Stimulated activated CD4-positive, alpha-beta T cell treated with anti-CD3 and anti-CD28 coated beads, Interleukin-15, amount 100 ng/mL, for 24 hours (primary cell): ENCODE data around the gene SMIM7.

ENCODE experiments used
- DNase-seq: peaks from one replicate; pipeline ENCODE4 v3.0.0-alpha.2; 2020

The SMIM7 gene

DNA sequence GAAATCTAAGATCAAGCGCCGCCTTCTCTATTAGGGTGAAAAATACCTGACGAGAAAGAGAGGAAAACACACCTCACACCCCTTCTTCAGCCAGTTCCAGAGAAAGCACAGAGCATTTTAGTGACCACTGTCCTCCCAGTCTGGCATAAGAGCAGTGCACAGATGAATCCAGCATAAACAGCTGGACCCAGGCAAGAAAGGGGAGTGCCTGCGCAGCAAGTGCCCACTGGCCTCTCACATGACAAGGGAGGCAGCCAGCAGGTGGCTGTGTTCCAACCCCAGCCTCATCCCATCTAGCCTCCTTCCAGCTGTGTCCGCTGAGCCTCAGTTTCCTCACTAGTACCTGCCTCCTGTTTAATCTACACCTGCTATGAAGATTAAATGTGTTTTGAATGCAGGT, 39.9 kb downstream of the SMIM7 start:
- DNase-seq, result no peak

DNA sequence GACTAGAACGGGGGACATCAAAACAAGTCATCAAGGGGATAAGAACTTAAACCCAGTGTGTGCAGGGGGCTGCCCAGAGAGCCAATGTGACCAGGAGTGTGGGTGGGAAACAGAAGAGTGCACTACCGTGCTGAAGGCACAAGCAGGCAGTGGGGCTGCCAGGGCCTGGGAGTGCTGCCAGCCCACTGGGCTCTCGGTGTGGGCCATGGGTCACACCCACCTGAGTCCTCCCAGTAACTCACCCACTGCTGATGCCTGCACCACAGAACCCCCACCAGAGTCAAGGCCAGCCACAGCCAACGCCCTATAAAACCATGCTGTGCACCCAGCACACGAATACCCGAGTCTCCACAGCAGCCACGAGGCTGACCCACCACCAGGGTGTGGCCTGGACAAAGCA, 40.5 kb downstream of the SMIM7 start:
- DNase-seq, result no peak

DNA sequence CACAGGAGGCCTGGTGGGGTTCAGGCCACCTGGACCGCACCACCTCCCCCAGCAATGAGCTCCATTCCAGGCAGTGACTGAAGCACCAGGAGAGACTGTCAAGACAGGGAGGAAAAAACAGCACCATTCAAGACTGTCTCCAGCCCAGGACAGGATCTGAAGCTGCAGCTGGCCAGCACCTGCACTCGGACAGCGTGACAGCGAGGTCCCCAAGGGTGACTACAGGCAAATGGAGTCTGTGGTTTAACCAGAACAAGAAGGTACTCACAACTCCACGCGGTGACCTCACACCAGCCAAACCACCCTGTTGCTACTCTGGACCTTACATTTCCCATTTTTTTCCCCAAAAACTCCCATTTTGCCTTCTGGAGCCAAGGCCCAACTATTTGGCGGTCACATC, 41.7 kb downstream of the SMIM7 start:
- DNase-seq, result no peak

DNA sequence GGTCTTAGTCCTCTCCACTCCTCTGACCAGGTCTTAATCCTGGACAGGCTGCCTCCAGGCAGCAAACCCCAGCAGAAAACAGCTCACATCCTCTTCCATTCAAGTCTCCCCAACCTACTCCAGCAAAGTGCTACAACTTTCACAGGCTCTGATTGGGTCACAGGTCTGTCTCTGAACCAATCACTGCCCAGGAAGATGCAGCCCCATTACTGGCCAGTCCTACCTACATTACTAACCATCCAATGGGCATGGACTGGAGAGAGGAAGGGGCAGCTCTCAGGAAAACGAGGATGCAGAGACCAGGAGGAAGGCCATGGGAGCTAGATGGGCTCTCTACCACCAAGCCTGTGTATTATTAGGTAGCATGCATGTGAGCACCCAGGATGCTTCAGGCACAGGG, 44.1 kb downstream of the SMIM7 start:
- no peak for DNase-seq

DNA sequence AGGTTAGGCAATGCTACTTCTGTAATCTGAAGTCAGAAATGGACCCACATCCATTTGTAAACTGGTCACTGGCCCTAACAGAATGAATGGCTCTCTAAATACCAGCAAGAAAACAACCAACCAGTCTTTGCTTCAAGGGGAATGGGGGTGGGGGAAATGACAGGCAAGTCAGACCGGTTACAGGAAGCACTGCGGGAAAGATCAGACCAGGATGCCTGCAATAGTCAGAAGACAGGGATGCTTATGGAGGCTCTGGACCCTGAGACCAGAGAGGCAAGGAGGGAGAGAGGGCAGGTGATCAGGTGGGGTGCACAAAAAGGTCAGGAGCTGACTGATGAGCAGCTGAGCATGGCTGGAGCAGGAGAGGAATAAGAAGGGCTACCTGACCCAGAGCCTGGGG, 45.0 kb downstream of the SMIM7 start:
- DNase-seq, result no peak

DNA sequence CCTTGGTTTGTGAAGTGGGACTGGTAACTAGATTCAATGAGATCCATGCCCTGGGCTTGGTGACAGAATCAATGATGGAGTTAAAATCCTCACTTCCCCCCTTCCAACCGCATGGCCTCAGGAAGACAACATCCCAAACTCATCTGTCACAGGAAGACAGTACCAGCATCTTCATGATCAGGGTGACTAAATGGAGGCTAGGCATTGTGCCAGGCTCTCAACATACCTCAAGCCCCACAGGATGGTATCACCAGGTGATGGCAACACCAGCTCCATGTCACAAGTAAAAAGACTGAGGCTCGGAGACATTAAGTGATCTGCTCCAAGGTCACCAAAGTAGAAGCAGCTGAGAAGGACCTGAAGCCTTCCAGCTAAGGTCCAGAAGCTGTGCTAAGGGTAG, 46.1 kb downstream of the SMIM7 start:
- no peak for DNase-seq

DNA sequence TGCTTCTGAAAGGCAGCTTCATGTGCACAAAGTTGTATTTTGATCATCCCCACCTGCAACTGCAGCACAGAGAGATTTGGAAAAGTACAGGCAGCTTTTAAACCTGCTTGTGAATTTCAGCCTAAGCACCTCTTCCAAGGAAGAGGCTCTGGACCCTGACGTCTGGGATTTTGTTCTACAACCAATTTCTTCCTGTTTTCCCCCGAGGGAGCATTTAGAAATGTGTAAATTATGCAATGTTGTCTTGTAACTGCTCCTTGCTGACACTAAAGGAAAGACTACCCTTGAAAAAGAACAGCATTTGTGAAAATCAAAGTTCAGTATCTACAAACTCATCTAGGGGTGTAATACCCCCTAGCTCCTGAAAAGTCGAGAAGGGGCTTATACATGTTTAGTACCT, 47.3 kb downstream of the SMIM7 start:
- no peak for DNase-seq

DNA sequence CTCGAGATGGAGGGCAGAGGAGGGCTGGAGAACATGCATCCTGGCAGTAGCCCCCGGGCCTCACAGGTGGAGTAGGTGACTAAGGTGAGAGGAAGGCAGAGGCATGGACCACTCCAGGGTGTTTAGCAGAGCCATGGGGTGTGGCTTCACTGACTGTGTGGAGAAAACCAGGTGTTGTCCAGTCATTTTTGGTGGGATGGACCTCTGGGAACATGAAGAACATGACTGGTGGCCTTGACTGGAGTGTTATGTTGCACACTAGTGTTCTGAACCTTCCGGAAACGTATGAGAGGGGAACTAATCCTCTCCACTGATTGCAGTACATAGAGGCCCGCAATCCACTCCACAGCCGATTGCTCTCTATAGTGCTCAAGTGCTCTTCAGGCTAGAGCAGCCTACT, 48.8 kb downstream of the SMIM7 start:
- DNase-seq, result no peak

DNA sequence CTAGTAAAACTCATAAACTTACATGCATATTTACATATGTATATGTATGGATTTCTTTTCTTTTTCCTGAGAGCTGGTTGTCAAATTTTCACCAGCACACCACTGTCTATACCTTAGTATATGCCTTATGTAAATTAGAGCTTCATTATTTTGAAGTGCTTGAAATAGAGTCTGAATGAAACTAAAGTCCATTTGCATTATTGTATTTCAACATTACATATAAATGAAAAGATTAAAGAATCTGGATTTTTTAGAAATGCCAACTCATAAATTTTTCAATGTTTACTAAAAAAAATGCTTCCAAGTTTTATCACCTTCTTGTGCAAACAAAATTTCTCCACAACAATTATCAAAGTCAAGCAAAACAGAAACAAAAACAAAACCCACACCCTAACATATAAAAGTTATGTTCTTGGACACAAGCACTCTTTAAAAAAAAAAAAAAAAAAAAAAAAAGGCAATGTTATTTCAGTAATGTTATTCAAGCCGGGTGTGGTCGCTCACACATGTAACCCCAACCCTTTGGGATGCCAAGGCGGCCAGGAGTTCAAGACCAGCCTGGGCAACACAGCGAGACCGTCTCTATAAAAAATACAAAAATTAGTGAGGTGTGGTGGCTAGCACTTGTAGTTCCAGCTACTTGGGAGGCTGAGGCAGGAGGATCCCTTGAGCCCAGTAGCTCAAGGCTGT, 50.3 kb downstream of the SMIM7 start:
- DNase-seq, result no peak

DNA sequence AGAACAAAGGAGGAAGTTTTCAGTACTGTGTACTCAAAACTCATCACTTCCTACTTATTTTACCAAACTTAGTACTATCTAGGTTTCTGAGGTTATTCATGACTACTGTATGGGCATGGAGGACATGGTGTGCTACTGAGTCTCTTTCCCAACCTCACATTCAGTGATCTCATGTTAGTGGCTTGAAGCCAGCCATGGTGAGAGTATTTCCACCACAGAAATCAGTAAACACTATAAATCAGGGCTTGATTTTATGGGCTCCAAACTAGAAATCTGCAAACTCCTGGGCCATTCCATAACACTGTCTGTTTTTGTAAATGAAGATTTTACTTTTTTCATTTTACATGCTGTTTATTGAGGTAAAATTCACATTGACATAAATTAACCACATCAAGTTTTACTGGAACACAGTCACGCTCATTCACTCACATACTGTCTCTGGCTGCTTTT, 51.6 kb downstream of the SMIM7 start:
- DNase-seq, result no peak

DNA sequence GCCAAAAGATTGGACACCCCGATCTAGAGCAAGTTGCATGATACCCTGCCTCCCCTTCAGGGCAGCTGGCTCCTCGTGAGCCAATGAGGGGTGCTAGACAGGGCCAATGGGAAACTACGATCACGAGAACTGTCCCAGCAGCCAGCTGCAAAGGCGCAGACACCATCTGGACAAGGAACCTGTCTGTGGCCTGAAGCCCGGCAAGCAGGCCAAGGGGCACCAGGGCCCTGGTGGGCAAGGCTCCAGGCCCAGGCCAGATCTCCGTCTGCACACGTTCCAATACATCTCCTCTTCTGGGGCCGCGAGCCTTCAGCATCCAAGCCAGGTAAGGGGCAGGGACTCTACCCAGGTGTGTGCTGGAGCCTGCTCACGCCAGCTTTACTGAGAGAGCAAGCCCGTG, 52.1 kb downstream of the SMIM7 start:
- DNase-seq, result no peak

DNA sequence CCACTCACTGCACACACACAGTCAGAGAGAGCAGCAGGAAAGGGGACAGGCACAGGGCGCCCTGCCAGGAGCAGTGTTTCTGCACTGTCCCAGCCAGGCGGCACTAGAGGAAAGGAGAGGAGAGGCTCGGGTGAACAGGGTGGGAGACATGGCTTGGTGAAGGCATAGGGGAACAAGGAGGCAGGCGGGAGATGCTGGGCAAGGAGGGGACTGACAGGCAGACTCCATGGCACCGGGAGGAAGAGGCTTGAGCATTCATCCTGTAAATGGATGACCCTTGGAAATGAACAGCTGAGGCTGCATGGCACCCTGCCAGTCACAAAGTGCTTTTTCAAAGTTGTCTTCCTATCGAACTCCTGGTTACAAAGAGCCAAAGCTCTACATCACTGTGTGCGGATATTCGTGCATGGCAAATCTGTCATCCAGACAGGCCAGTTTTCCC, 54.4 kb downstream of the SMIM7 start:
- no peak for DNase-seq

DNA sequence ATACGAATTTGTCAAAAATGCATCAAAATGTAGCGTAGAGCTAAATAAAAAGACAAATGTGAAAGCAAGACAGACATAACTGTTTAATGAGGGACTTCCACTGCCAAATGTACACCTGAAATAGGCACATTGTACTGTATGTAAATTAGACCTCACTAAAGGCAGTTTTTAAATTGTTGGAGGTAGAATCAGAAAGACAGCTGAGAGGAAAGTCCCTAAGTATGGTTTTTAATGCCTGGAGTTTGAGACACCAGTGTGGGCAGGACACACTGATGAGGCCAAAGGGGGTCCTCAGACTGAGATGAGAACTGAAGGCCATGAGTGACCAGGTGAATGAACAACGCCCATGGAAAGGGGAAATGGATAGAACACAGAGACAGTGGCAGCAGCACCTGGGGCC, 54.8 kb downstream of the SMIM7 start:
- no peak for DNase-seq

DNA sequence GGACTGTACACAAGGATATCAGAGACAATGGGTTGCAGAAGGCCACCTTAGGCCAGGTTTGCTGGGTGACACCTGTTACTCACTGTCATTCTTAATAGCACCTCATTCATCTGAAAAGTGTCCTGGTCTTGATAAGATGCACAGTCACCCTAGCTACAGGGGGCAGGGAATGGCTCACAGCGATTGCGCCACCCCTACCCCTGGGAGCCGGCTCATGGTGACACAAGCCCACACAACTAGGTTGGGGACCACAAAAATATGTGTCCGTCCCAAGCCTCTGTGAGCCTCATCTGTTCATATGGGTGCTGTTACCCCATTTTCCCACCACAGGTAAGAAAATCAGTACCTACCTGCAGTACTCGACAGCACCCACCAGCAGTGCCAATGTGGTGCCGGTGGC, 55.3 kb downstream of the SMIM7 start:
- DNase-seq, result no peak

DNA sequence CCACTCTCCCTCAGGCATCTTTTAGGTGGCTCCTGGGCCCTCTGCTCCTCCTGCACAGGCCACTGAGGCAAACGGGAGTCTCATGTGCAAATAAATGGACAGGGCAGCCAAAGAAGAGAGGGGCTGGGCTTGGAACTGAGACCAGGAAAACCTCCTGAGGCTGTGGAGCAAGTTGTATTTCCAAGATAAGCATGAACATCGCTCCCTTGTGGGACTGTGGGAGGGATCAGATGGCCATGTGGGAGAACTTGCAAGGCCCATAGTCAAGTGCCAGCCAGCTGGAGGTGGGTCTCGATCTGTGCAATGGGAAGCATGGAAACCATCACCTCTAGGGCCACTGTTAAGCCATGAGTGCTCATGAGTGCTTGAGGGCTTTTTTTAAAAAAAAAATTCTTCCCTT, 56.9 kb downstream of the SMIM7 start:
- no peak for DNase-seq

DNA sequence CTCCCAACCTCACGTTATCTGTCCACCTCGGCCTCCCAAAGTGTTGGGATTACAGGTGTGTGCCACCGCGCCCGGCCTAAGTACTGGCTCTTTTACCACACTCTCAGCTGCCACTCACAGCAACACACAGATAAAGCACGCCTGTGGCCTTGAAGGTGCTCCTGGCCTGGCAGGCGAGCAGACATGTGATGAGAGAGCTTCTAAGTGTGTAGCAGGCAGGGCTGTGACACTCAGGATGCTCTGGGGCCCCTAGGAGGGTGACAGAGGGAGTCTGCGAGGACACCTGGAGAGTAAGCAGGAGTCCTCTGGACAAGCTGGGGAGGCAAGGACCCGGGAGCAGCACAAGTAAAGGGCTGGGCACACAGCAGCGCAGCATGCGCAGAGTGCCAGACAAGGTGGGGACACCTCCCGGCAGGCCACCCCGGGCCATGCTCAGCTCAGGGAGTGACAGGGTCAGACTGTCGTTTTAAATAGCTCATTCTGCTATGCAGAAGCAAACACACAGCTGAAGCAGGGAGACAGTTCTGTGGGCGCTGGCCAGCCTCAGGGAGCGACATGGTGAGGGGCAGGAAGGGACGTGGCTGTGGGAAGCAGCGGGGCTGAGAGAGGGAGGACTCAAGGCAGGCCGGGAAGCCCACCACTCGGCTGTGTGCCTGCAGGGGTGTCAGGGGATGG, 58.4 kb downstream of the SMIM7 start:
- DNase-seq, result no peak

DNA sequence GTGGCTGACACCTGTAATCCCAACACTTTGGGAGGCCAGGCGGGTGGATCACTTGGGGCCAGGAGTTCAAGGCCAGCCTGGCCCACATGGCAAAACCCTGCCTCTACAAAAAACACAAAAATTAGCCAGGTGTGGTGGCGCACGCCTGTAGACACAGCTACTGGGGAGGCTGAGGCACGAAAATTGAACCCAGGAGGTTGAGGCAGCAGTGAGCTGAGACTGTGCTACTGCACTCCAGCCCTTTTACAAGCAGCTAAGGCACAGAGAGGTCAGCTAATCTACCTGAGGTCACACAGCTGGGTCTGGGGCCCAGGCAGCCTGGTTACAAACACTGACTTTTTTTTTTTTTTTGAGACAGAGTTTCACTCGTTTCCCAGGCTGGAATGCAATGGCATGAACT, 59.1 kb downstream of the SMIM7 start:
- no peak for DNase-seq

DNA sequence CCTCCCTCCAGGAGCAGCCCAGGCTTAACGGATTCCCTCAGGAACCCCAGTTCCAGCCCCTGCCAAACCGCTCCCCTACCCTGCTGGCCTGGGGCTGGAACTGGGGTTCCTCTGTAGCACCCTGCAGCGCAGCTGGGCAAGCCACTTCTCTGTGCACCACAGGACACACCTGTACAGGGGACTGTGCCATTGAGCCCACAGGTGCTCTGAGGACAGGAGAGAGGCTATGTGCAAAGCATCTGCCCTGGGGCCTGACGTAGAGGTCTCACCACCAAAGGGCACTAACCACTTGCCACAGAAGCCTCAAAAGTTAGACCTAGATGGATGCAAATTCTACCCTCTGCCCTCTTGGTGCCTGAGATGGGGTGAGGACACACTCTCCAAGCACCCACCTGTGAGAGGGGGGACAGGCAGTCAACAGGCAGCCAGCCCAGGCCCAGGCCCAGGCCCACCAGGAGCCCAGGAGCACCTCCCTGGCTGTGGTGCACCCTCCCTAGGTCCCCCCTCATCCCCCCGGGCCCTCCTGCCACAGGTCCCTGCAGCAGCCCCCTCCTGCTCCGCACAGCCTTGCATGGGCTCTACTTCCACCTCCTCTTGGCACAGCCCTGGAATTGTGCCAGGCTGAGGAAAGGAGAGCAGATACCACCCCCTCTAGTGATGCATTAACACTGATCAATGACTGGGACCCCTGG, 60.1 kb downstream of the SMIM7 start:
- DNase-seq, result no peak

DNA sequence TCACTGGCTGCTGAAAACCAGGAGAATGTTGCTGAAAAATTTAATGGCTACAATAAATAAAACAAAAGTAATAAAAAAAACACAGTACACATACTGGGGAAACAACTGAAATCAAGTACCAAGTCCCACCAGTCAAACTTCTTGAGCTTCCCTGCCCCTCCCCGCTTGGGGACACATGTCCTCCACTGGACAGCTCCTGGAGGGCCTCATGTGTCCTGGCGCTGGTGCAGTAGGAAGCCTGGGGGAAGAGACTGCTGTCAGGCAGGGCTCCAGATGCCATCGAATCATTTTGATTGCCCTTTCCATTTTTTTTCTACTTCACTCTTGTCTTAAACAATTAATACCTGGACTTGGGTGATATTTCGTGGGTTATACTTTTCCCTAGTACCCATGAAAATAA, 61.1 kb downstream of the SMIM7 start:
- no peak for DNase-seq

DNA sequence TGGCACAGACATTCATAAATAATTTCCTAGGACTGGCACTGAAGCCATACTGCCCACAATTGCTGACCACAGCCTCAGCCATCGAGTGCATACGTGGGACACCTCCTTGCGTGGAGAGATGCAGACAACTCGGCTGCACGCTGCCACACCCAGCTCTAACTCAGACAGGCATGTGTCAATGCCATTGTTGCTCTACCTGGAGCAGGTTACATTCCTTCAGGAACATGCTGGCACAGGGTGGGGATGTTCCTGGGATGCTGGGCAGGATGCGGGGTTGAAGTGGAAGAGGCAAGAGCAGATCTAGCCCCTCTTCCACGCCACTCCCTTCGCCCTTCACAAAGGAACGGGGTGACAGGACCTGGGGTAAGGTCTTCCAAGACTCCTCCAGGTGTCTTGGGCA, 63.5 kb downstream of the SMIM7 start:
- no peak for DNase-seq
